22Rv1 (cell line): ENCODE data around the gene VPS52.

Source experiments
- CTCF ChIP-seq: fragments of 450-650 bp; IDR thresholded peaks from 2 replicates; pipeline ENCODE4 v1.5.1; 2017; ENCODE audit warnings: mild to moderate bottlenecking
- ZFX ChIP-seq: fragments of 450-650 bp; IDR thresholded peaks from 2 replicates; pipeline ENCODE4 v1.6.1; 2017; ENCODE audit warnings: antibody characterized with exemption, borderline replicate concordance

- TF ChIP-seq CTCF: no peak
- TF ChIP-seq ZFX: no peak
Observed at GRCh38 chr6:33259032-33259431, 12.6 kb downstream of the VPS52 start.
